GM10266 (cell line): ENCODE data around the gene RCSD1.
A peak's percentile ranks its signal among the peaks of the same experiment; 100 is the strongest.

Source experiments
- DNase-seq: peaks from one replicate; pipeline ENCODE4 v3.0.0; 2012; ENCODE audit errors: extremely low spot score
- CTCF ChIP-seq: IDR thresholded peaks from 2 replicates; pipeline ENCODE4 v1.5.1; 2012; ENCODE audit warnings: mild to moderate bottlenecking, low read depth; ENCODE audit not compliant: control insufficient read depth, insufficient read depth; ENCODE audit errors: missing control alignments

Gene RCSD1

GRCh38 chr1:167663002-167663772 is 33.2 kb downstream of the RCSD1 start:
- peak; percentile 38 for DNase-seq
- no peak for TF ChIP-seq CTCF

GRCh38 chr1:167665469-167665868 is 35.4 kb downstream of the RCSD1 start:
- TF ChIP-seq CTCF = no peak
- DNase-seq = no peak

- no peak for TF ChIP-seq CTCF
- no peak for DNase-seq
Measured at GRCh38 chr1:167666416-167666815, 36.4 kb downstream of the RCSD1 start.

GRCh38 chr1:167667536-167667935 is 37.5 kb downstream of the RCSD1 start:
- TF ChIP-seq CTCF = no peak
- no peak for DNase-seq

GRCh38 chr1:167668108-167668507 is 38.1 kb downstream of the RCSD1 start:
- no peak for TF ChIP-seq CTCF
- DNase-seq = peak; percentile 30

- no peak for DNase-seq
- TF ChIP-seq CTCF = no peak
Measured at GRCh38 chr1:167669209-167670124, 39.4 kb downstream of the RCSD1 start.

- TF ChIP-seq CTCF = no peak
- DNase-seq = no peak
Measured at GRCh38 chr1:167670563-167670962, 40.5 kb downstream of the RCSD1 start.
